ENCODE measurements around the gene ALDH1L2. TPM values are rescaled to one million over a fixed set of nuclear protein-coding genes. Genes with fewer than 3 reads are reported as not detected.

Gene ALDH1L2
- total and polyA plus RNA-seq, 9 donors = 3.7 to 10.6 (median 6.9) TPM

- H3K4me1 ChIP-seq (ENCODE audit: control insufficient read depth, insufficient read depth, low read length) = no peaks in the 10 kb centered on the region
- 38% methylated on average over 2 of the region's 5 CpGs for WGBS (ENCODE audit: insufficient coverage)
- no peak overlapping the region for H3K27ac ChIP-seq (ENCODE audit: low read length)
- no peaks in the 10 kb centered on the region for H3K27me3 ChIP-seq (ENCODE audit: control insufficient read depth, insufficient read depth, low read length)
- no peaks in the 10 kb centered on the region for H3K36me3 ChIP-seq (ENCODE audit: control insufficient read depth, insufficient read depth, low read length)
- H3K9me3 ChIP-seq (replicated peaks; ENCODE audit: control insufficient read depth, low read depth, low read length) = no peaks in the 10 kb centered on the region
- H3K4me3 ChIP-seq (ENCODE audit: low read length) = no peak overlapping the region
- DNase-seq = peak; percentile 61
Observed at GRCh38 chr12:104971306-104971705, 113.0 kb downstream of the ALDH1L2 start.

Other genes starting within 250 kb of the ALDH1L2 start
- gene SLC41A2, start 126.2 kb downstream of the ALDH1L2 start, total RNA-seq = 13.4 TPM
- gene SLC41A2, start 126.2 kb downstream of the ALDH1L2 start, polyA plus RNA-seq (ENCODE audit: insufficient read depth in 1 of 8, insufficient read length in 8 of 8, low replicate concordance in 1 of 8) = 1 to 10 TPM; 1.3 to 3.7 (median 2.6) TPM
- 17.6 TPM for gene NOPCHAP1, start 98.1 kb downstream of the ALDH1L2 start, total RNA-seq
- gene NOPCHAP1, start 98.1 kb downstream of the ALDH1L2 start, polyA plus RNA-seq (ENCODE audit: insufficient read depth in 1 of 8, insufficient read length in 8 of 8, low replicate concordance in 1 of 8) = 10 to 100 TPM in 7 of 8 donors, 1 to 10 TPM in 1; 9.6 to 12.0 (median 10.9) TPM
- 43.5 TPM for gene WASHC4, start 23.3 kb upstream of the ALDH1L2 start, total RNA-seq
- gene WASHC4, start 23.3 kb upstream of the ALDH1L2 start, polyA plus RNA-seq (ENCODE audit: insufficient read depth in 1 of 8, insufficient read length in 8 of 8, low replicate concordance in 1 of 8) = 10 to 100 TPM; 23.5 to 43.2 (median 28.0) TPM
- gene APPL2, start 151.7 kb upstream of the ALDH1L2 start, total RNA-seq = 26.6 TPM
- 10 to 100 TPM; 23.1 to 35.1 (median 27.5) TPM for gene APPL2, start 151.7 kb upstream of the ALDH1L2 start, polyA plus RNA-seq (ENCODE audit: insufficient read depth in 1 of 8, insufficient read length in 8 of 8, low replicate concordance in 1 of 8)
- gene C12orf75, start 246.2 kb upstream of the ALDH1L2 start, total RNA-seq = 8.5 TPM
- 10 to 100 TPM in 3 of 8 donors, 1 to 10 TPM in 5; 5.4 to 18.5 (median 8.6) TPM for gene C12orf75, start 246.2 kb upstream of the ALDH1L2 start, polyA plus RNA-seq (ENCODE audit: insufficient read depth in 1 of 8, insufficient read length in 8 of 8, low replicate concordance in 1 of 8)